RCC 7860 (cell line): ENCODE measurements around the gene HACE1.
A peak's percentile ranks its signal among the peaks of the same experiment; 100 is the strongest.
"Not testable (repeated sequence)": the region's sequence is repeated elsewhere in the genome, so short reads cannot be mapped to it uniquely, and the experiment has no call there.

Source experiments
- DNase-seq: peaks from one replicate; pipeline ENCODE4 v3.0.0-alpha.2; 2015; ENCODE audit warnings: low spot score
- FAIRE-seq: peaks from 2 replicates; lab custom pipeline; 2012; peaks lifted over from hg19 to GRCh38; lab: Jason Lieb, UNC

The HACE1 gene

DNA sequence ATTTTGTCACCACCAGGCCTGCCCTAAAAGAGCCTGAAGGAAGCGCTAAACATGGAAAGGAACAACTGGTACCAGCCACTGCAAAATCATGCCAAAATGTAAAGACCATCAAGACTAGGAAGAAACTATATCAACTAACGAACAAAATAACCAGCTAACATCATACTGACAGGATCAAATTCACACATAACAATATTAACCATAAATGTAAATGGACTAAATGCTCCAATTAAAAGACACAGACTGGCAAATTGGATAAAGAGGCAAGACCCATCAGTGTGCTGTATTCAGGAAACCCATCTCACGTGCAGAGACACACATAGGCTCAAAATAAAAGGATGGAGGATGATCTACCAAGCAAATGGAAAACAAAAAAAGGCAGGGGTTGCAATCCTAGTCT lies 120.6 kb downstream of the HACE1 start:
- not testable (repeated sequence) for FAIRE-seq, DNase-seq

DNA sequence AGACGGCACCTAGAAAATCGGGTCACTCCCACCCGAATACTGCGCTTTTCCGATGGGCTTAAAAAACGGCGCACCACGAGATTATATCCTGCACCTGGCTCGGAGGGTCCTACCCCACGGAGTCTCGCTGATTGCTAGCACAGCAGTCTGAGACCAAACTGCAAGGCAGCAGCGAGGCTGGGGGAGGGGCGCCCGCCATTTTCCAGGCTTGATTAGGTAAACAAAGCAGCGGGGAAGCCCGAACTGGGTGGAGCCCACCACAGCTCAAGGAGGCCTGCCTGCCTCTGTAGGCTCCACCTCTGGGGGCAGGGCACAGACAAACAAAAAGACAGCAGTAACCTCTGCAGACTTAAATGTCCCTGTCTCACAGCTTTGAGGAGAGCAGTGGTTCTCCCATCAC lies 122.2 kb downstream of the HACE1 start:
- not testable (repeated sequence) for DNase-seq, FAIRE-seq

DNA sequence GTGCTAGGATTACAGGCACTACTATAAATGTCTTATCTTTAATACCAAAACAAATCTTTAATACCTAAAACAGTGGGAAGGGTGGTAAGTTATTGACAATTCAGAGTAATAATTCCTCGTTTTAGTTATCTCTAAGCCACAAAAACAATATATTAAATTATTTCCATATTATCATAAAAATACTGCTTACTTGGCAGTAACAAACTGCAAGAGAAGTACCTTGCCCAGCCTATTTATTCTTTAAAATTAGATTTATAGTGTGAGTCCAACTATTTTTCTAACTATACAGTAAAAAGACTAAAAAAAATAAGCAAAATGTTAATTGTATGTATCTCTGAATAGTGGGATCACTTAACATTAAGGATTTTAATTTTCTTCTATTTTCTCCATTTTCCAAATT lies 123.2 kb downstream of the HACE1 start:
- no peak for DNase-seq
- no peak for FAIRE-seq

DNA sequence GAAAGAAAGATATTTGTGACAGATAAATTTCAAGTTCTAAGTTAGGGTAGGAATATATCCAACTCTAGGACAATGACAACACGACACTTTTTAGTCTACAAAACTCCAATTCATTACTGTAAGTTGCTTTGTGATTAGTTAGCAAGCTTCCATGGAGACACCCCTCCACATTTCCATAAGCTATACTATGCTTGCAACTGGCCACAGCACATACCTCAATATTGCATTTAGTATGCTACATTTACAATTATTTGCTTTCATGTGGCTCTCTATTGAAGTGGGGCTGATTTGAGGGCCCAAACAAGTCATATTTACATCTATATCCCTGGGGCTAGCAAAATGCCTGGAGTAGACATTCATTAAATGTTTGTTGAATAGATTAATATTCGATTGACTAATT lies 129.3 kb downstream of the HACE1 start:
- no peak for DNase-seq
- no peak for FAIRE-seq

DNA sequence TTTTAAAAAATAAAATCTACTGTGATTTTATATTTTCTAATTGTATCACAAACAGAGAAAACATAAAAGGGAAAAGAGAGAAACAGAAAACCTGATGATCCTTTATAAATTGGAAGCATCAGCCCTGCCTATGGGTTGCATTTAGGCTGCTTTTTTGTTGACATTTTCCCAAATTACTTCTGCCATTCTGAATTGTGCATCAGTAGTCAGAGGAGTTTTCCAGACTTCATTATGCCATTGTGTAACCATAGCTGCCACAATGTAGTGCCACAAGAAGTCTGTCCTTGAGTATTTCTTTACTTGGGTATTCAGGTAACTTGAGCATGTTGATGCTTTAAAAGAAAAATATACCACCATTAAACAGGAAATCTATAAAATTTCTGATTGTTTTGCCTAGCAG lies 130.3 kb downstream of the HACE1 start:
- FAIRE-seq: no peak

DNA sequence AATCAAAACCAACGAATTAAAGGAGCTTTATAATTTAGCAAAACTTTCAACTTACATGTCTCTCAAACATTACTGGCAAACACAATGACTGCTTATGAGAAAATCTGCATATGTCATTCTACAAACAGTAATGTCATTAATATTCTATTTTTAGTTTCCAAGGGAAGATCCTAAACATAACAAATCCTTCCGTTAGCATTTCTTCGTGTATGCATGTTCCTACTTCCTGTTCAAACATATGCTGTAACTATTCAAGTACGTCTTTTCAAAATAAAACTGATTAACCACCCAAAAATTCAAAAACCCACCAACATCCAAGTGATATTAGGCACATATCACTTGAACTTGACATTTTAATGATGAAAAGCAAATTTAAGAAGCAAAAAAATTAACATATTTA lies 131.3 kb downstream of the HACE1 start:
- no peak for DNase-seq
- FAIRE-seq: no peak

More for the DNA sequence above, 130.3 kb downstream of the HACE1 start:
- no peak for DNase-seq

DNA sequence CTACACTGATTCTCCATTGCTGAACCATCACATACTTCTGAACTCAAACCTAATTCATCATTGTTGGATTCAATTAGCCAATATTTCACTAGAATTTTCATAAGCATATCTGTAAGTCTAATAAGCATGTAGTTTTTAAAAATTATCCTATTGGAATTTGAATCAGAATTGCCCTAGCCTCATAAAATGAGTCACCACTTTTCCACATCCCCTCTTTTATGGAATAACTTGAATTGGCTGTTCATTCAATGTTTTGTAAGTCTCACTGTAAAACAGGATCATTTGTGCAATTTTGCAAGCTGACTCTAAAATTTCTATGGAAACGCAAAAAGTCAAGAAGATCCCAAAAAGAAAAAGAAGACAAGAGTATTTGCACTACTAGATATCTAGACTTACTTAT lies 141.0 kb downstream of the HACE1 start:
- no peak for DNase-seq
- FAIRE-seq: no peak

DNA sequence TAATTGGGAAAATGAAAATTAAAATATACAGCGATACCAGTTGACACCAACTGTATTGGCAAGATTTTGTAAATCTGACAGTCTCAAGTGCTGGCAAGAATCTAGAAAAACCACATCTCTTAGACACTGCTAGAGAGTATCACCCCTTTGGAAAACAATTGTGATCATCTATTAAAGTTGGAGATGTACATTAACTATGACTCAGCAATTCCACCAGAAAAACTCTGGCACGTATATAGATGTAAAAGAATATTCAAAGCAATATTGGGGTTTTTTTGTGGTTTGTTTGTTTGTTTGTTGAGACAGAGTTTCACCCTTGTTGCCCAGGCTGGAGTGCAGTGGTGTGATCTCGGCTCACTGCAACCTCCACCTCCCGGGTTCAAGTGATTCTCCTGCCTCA lies 142.9 kb downstream of the HACE1 start:
- DNase-seq: no peak
- FAIRE-seq: no peak

DNA sequence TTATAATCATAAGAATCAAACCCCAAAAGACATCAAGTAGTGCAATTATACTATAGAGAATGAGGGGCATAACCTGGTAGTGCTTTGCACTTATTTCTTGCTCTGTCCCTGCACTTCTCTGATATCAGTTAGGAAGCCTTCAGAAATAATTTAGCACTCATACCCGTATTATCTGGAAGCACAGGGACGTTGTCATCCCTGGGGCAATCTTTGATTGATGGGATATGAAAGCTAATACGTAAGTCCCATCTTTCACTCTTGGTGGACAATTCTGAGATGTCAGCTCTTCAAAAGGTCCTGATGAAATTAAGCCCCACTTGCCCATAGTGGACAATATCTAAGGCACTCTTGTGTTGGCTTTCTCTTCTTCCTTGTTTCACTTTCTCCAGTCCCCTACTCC lies 144.9 kb downstream of the HACE1 start:
- DNase-seq (no peak), FAIRE-seq (no peak)

DNA sequence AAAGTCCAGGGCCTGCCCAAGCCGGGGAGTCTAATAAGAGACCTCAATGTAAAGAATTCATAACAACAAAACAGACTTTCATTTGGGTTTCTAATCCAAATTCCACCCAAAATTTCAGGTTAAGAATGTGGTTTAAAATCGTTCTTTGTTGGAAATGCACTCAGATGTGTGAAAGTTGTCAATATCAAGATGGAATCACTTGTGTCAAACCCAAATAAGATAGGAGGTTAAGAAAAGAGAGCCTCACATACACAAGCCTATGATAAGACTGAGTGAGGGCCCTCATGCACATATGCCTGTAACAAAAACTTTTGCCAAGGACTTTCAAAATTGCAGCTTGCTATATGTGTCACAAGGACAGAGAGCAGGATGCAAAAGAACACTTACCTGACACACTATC lies 145.7 kb downstream of the HACE1 start:
- DNase-seq (no peak), FAIRE-seq (no peak)

DNA sequence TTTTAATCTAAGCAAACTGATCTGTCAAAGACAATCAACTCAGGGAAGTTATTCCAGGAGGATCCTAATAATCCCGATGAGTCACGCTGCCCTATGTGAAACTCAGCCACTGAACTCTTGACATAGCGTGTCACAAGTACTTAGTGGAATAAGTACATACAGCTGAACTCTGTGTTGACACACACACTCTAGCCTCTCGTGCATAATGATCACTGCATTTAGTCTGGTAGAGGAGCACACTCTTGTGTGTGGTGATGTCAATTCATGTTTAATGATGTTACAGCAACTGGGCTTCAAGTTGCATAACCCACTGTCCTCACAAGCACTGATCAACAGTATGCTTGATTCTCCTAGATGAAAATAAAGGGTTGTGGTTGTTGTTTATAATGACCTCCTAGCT lies 148.3 kb downstream of the HACE1 start:
- DNase-seq: peak; percentile 69
- peak; percentile 73 for FAIRE-seq

DNA sequence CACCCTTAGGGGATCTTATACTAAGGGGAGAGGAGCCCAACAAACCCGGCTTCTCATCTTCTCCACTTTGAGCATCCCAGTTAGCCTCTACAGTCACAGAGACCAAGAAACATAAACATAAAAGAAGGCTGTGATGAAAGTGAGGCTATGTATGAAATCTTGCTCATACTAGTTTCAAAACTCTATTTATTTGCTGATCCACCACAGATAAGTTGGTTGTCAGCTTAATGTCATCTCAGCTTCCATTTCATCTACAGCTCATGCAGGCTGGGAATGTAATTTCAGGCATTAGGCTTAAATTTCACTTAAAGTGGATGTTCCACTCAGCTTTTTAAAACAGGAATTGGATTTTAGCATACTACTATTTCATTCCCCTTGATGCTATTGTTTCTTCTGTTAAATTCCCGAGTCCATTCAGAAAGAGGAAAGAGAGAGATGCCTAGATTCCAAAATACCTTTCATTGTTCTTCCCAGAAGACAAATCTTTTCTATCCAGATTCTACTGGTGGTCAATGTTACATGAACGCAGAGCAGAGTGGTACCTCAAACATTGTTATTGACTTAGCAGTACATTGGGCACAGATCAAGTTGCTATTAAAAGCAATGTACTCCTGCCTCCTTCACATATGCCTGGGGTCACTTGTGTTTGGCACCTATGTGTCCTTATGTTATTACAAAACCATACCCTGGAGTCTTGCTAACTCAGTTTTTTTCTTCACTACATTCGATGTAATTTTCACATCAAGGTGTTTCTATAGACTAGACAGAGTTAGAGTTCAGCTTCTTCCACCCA lies 149.0 kb downstream of the HACE1 start:
- FAIRE-seq: no peak

DNA sequence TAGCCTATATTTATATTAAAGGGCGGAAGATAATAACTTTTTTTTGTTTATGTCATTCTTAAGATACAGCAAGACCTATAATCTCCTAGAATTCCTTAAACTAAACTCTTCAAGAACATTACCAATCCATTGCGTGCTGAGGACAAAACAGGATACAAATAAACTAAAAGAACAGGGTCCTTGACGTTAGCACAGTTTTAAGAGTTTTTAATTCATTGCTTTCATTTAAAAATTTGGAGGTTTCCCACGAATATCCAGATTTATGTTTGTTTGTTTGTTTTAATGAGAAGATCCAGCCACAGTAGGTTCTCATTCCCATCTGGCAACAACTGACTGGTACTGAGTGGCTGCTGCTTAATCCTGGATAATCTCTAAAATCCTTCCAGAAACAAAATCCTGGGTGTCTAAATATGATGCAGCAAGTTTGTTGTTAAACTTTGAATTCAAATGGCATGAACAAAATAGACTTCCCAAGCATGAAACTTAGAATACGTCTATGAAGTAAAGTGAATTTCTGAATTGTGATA lies 153.7 kb downstream of the HACE1 start:
- FAIRE-seq (no peak), DNase-seq (no peak)

More for the DNA sequence above, 149.0 kb downstream of the HACE1 start:
- no peak for DNase-seq

DNA sequence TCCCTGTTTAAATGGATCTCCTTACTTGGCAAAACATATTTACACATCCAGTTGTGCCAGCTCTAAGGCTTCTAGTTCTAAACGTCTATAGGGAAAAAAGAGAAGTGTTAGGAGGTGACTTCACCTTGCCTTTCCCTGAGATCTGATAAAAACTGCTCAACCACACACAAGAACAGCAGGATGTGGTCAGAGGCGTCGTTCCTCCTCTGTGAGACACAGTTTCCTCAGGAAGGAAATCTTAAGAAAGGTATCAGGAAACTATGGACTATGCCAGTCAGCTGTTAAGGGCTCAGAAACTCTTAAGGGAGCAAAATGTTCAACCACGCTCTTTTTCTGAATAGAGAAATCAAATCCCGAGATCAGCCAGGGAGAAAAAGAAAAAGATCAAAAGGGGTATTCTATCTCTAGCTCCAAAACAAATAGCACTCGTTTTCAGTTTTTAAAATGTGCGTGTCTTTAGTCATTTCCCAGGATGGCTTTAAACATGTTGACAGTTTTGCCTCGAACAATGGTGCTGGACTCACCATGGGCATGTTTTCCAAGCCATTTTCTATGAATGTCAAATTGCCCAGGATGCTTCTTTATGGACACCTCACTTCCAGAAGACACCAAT lies 154.5 kb downstream of the HACE1 start:
- FAIRE-seq: peak; percentile 91
- DNase-seq: peak; percentile 80

DNA sequence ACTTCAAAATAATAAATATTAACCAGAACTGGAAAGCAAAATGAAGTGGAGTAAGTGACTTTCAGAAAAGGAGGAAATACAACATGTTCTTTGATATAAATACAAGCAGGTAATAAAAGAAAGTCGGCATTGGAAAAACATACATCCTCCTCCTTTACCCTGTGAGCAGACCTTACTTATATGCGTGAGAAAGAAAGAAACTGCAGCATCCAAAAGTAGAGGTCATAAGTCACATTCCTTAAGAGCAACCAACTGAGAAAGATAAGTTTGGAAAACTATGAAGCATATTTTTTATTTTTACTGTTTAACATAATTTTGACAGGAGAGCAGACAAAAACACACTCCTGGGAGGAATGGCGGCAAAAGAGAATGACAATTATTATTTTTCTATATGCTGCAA lies 155.5 kb downstream of the HACE1 start:
- peak; percentile 57 for FAIRE-seq
- peak; percentile 20 for DNase-seq

DNA sequence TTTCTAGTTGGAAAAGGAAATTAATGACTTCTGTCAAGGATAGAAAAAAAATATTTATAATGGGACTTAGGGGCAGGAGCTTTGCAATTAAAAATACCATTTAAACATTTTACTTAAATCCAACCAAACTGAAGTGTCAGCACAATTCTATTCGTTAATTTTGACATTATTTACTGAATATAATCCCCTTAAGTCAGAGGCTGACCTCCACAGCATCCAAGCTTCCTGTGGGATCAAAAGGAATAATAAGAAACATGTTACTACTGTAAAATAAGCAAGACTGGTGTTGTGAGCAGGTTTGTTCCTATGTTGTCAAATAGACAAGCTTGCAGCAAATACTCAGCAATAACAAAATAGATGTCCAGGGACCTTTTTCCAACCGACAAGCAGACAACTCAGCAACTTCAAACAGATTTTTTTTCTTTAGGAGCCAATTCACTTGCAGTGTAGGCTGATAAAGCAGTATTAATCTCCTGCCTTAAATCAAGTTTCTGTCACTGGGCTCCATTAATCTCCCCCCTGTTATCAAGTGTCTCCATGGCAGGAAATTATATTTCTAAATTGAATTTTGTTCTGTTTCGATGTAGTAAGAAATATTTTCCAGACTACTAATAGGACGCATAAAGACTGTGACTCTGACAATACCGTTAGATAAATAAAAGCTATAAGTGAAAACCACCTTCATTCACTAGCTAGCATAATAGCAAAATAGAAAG lies 157.4 kb downstream of the HACE1 start:
- FAIRE-seq (no peak), DNase-seq (no peak)

DNA sequence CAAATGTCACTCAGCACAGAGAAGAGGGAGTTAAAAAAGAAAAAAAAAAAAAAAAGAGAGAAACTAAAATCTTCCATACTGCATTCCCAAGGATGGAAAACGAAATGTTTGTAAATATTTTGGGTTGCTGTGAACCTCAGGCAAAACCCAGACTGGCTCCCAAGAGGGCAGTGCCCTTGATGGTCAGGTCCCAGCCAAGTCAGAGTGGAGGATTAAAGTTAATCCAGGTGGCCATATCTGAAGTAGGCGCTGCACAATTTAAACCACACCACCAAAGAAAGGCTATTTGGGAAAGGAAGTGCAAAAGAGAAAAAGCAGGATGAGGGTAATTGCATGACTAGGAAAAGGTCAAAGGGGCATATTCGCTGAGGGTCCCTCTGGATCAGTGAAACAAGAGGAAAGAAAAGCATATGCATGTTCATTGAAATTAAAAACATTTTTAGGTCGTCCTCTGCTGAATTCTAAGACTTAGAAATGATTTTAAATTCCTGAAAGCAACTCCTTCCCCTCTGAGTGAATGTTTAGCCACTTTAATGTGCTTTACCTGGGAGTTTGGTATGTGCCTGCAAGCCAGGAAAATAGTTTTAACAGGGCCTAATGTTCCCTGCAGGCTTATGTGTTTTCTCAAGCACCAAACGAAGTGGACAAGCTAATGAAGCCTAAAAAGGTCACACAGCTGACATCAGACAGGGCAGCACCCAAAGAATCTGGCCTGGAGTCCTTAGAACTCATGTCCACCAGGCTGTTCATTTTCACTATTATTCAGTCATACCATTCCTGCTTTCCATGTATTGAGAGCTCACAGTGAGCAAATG lies 159.1 kb downstream of the HACE1 start:
- no peak for FAIRE-seq

DNA sequence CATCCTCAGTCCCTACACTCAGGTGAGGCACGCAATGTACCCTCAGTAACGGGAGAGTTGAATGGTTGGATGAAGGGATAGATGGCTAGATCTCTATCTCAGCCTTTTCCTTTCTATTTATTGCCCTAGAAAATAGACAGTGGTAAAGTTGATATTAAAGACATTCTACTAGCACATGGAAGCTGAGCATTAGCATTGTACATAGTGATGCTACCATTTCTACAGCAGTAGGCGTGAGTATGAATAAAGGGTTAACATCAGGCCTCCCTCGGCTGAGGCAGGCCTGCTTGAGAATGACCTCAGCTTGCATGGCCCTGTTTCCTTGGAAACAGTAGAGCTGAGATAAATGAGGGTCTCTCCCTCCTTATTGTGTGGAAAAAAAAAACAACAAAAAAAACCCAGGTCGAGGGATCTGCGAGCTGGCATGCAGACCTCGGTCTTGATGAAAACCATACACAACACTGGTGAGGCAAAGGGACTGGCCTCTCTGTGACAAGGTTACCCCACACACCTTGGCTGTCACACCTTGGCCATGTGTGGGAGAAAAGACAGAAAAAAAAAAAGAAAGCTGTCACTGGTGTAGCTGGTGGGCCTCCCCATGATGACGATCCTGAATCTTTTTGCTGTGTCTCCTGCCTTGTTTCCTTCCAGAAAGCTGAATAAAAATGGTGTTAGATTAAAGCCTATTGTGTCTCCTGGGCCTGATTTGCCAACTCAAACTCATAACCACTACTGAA lies 160.0 kb downstream of the HACE1 start:
- DNase-seq (no peak), FAIRE-seq (no peak)

More for the DNA sequence above, 159.1 kb downstream of the HACE1 start:
- no peak for DNase-seq

DNA sequence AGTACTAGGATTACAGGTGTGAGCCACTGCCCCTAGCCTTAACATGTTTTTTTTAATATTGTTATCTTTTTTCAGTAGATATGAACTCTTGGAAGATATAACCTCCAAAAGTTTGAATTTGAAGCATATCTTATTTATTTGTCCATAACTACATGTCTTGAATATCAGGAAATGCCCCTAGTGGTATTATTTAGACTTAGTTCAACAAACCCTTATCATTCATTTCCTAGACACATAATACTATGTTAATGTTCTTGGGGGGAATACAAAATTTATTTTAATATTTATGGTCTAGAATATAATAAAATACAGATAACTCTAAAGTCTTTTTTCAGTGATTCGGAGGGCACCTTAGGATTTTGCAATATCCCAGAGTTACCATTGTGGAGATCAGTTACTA lies 160.7 kb downstream of the HACE1 start:
- no peak for FAIRE-seq
- no peak for DNase-seq

DNA sequence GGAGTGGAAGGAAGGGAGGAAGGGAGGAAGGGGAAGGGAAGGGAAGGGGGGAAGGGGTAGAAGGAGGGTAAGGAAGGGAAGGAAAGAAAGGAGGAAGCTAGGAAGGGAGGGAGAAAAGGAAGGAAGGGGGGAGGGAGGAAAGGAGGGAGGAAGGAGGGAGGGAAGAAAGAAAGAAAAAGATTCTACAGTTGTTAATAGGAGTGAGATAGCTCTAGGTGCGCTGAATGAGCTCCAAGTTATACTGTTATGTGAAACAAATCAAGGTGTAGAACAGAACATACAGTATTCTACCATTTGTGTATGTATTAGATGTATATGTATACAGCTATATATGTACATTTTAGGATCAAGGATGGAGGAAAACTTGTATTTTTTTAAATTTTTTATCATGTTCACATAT lies 167.7 kb downstream of the HACE1 start:
- DNase-seq: no peak
- no peak for FAIRE-seq
